HG03108 (cell line): ENCODE results near the gene NUTM2G.
"Not testable (repeated sequence)": the region's sequence is repeated elsewhere in the genome, so short reads cannot be mapped to it uniquely, and the experiment has no call there.

Experiments
- ATAC-seq: cut with Tn5 transposase; IDR thresholded peaks from one replicate; pipeline ENCODE4 v1.9.1; 2021; ENCODE audit warnings: moderate library complexity; ENCODE audit not compliant: unreplicated experiment

NUTM2G gene, protein sequence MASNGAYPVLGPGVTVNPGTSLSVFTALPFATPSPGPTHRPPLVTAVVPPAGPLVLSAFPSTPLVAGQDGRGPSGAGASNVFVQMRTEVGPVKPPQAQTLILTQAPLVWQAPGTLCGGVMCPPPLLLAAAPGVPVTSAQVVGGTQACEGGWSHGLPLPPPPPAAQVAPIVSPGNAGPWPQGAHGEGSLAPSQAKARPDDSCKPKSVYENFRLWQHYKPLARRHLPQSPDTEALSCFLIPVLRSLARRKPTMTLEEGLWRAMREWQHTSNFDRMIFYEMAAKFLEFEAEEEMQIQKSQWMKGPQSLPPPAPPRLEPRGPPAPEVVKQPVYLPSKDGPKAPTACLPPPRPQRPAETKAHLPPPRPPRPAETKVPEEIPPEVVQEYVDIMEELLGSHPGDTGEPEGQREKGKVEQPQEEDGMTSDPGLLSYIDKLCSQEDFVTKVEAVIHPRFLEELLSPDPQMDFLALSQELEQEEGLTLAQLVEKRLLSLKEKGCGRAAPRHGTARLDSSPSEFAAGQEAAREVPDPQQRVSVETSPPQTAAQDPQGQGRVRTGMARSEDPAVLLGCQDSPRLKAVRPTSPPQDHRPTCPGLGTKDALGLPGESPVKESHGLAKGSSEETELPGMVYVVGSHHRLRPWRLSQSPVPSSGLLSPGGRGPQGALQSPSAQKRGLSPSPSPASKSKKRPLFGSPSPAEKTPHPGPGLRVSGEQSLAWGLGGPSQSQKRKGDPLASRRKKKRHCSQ

DNA sequence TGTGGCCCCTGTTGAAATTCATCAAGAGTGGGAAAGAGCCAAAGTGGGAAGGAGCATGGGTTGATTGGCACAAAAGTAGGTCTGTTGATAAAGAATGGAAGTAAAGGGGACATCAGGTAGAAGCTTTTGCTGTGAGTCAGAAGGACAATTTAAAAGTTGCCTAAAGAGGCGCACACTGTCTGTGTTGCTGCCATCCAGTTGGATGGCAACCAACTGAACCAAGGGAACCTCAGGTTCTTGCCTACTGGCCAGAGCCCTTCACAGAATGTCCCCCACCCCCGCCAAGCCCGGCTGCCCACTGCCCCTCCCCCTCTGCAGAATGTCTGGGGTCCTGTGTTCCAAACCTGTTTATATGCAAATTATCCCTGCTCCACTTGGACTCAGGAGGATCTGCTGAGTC, at the start of gene NUTM2G:
Gene NUTM2G, plus strand, starts transcription at position 301 of the 400 bp plus-strand sequence. CDS start 182 bp downstream, outside the sequence.
- ATAC-seq = not testable (repeated sequence)

DNA sequence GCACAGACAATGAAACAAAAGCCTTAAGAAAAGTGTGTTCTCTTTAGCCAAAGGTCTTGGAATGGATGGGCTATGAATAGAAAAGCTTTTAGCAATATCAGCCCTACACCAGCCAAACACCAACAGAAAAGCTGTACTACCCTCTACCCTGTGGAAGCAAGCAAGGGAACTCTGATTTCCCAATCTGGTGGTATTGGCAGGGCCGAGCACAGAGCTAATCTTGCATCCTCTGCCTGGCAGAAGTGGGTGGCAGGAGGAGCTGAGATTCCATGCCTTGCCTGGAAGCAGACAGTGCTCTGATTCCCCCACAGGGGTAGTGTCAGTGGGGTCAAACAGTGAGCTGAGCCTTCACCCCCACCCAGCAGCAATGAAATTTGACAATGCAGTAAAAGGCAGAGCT, 44.7 kb upstream of the NUTM2G start:
- ATAC-seq = no peak

DNA sequence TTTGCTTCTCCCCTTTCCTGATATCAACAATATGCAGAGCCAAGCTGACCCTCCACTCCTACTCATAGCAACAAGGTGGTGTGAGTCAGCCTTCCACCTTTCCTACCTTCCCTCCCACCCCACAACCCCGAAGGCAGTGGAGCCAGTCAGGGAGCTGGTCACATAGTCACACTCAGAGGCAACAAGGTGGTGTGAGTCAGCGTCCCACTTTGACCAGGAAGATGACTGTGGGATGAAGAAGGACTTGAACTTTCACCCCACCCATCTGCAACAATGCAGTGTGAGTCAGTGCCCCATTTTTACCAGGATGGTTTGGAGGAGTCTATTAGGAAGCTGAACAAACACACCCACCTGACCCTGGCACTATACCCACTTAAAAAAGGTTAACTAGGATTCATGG, 44.2 kb upstream of the NUTM2G start:
- no peak for ATAC-seq

DNA sequence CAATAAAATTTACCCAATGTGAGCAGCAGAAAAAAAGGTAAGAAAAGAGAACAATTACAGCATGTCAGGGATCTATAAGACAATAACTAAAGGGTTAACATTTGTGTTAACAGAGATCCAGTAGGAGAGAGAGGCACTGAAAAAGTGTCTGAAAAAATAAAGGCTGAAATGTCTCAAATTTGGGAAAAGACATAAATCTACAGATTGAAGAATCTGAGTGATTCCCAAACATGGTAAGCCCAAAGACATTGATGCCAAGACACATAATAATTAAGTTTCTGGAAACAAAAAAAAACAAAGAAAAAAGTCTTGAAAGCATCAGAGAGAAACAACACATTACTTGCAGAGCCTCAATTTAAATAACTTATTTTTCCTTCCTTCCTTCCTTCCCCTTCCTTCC, 43.2 kb upstream of the NUTM2G start:
- no peak for ATAC-seq

DNA sequence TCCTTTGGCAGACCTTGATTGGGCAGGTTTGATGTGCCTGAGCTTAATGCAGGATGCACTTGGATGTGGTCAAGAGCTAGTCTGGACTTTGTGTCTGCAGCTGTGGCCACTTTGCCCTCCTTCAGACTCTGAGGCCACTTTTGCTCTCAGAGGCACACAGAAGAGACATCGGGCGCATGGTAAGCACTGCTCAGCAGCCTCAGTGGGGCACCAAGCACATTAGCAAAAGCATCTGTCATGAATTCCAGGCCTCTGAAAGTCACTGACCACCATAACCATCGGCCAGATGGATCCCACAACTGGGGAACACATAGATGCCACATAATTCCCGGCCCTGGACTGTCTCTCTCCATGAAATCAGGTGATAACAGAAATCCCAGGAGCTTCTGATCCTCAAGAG, 40.1 kb upstream of the NUTM2G start:
- ATAC-seq = no peak

DNA sequence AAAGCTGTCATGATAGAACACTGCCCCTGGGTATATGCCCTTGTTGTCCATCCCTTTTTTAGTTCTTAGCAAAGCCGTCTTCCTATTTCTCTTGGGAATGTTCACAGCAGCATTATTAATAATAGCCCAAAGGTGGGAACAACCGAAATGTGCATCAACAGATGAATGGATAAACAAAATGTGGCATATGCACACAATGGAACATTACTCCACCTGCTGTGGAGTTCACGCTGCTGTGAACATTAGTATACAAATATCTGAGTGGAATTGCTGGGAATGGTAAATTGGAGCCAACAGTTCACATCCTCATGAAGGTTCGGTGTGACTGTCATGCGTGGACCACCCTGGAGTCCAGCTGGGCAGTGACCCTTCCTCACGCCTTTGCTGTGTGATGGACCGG, 36.5 kb upstream of the NUTM2G start:
- ATAC-seq = no peak

DNA sequence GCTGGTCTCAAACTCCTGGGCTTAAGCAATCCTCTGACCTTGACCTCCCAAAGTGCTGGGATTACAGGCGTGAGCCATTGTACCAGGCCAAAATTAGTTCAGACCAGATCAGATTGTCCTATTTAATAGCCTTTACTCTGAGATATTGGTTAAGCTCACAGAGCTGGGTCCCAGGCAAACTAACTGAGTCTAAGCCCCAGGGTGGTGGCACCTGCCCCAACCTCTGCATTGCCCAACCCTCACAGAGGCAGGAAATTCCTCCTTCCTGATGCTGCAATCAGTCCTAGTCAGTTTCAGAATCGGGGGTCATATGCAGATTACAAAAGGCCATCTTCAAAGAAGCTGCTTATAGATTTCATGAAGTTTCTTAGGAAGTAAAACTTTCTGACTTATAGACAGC, 28.6 kb upstream of the NUTM2G start:
- not testable (repeated sequence) for ATAC-seq

DNA sequence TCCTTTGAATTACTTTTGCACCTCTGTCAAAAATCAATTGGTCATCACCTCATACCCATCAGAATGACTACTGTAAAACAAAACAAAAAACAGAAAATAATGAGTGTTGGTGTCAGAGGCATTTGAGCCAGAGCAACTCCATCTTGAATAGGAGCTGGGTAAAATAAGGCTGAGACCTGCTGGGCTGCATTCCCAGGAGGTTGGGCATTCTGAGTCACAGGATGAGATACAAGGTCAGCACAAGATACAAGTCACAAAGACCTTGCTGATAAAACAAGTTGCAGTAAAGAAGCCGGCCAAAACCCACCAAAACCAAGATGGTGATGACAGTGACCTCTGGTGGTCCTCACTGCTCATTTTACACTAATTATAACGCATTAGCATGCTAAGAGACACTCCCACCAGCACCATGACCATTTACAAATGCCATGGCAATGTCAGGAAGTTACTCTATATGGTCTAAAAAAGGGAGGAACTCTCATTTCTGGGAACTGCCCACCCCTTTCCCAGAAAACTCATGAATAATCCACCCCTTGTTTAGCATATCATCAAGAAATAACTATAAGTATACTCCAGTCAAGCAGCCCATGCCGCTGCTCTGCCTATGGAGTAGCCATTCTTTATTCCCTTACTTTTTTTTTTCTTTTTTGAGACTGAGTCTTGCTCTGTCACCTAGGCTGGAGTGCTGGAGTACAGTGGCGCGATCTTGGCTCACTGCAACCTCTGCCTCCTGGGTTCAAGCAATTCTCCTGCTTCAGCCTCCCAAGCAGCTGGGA, 23.5 kb upstream of the NUTM2G start:
- ATAC-seq = not testable (repeated sequence)

DNA sequence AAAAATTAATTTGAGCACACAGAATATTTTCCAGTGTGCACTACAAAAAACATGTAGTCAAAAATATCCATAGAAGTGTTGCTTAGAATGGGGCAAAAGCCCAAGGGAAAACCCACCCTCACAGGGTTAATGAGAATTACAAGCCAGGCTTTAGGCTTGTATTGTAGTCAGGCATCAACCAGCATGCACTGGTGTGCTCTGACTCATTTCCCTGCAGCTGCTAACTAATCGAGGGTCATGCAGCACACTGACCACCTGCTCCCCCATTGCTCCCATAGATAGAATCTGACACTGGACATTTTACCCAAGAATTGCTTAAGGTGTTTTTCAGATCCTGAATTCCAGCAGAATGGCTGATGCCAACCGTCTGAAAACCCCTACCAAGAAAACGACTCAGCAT, 20.2 kb upstream of the NUTM2G start:
- not testable (repeated sequence) for ATAC-seq

DNA sequence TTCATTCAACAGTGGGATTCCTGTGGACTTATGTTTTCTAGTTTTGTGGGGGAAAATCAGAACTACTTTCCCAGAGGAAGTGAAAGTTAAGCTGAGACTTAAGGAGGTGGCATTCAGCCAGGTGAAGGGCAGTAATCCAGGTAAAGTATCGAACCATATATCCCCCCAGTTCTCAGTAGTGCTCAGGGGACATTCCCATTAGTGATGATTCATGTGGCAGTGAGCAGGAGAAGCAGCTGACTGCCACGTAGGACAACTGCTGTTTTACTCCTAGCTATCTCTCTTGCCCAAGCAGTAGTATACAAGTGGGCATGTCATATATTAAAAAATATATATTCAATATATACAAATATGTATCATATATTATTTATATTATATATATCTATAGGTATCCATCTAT, 13.1 kb upstream of the NUTM2G start:
- ATAC-seq = not testable (repeated sequence)

DNA sequence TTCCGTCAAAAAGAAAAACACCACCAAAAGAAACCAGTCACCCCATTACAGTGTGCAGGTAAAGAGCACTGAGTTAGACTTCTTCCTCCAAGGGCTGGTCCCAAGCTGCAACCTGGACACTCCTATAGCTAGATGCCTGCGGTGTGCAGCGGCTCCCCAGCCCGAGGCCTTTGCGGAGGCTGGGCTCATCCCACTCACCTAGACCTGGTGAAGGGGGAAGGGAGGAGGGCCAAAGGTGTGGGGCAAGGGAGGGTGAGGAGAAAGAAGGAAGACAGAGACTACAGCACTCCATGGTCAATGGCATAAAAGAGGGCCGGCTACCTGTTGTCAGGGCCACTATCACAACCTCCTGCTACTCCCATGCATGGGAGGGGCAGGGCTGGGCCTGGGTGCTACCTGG, 12.1 kb upstream of the NUTM2G start:
- ATAC-seq = not testable (repeated sequence)

DNA sequence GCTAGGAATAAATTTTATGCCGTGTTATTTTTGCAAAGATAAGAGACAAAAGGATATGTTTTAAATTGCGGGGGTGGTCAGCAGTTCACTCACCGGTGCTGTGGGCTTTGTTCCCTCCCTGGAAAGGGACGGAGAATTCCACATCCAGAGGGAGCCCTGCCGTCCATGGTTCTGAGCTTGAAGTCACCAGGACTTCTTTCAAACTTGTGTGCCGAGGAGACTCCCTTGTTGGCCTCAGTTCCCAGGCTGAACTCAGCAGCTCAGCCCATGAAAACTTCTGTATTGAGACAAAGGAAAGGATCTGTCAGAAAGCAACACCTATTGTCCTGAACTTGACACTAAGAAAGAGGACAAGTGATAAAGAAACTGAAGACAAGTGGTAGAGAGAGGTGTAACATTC, 10.1 kb upstream of the NUTM2G start:
- ATAC-seq = not testable (repeated sequence)

DNA sequence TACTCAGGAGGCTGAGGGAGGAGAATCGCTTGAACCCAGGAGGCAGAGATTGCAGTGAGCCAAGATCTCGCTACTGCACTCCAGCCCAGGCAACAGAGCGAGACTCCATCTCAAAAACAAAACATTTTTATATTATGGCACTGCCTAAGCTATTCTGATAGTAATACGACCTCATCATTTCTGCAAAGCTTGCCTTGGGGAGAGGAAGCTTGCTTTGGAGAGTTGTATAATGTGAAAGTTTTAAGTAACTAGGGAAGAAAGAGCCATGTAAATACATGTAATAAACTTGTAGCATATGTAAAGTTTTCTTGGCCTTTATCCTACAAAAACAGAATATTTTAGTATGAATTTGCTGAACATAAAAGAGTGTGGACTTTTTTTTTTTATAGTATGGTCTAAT, 7.8 kb upstream of the NUTM2G start:
- ATAC-seq = not testable (repeated sequence)

DNA sequence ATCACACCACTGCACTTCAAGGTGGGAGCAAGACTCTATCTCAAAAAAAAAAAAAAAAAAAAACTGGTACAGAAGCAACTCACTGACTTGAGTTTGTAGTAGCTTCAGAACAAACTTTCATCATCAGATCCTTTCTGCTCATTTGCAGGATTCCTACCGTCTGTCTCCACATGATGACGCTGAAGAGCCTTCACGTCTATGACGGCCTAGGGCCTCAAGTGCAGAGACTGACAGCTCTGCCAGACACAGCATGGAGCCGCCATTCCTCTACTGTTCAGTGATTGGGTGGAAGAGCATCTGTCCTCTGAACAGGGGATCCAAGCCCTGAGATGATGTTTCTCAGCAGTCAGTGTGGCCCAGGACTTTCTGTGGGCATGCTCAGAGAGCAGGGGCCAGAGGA, 3.1 kb upstream of the NUTM2G start:
- not testable (repeated sequence) for ATAC-seq

DNA sequence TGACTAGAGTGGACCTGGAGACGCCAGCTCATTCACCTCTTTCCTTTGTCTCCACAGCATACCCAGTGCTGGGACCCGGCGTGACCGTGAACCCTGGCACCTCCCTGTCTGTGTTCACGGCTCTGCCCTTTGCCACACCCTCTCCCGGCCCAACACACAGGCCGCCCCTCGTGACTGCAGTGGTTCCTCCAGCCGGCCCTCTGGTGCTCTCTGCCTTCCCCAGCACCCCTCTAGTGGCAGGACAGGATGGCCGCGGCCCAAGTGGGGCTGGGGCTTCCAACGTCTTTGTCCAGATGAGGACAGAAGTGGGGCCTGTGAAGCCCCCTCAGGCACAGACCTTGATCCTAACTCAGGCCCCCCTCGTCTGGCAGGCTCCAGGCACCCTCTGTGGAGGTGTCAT, 3.0 kb downstream of the NUTM2G start:
- ATAC-seq = not testable (repeated sequence)

DNA sequence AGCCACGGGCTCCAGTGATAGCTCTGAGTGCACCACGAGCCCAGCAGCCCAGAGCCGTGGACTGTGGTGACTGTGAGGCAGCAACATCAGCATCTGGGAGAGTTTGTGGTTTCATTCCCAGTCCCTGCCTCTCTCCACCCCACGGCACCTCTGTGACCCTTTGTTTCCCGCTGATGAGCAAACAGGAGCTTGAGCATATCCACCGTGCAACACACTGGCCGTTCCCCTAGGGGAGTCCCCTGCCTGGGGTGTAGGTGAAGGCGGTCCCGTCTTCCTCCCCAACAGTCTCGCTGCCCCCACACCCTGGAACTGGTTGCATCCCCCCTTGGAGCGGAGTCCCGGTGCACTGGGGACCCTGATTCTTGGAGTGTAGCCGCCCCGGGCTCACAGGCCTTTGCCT, 5.5 kb downstream of the NUTM2G start:
- not testable (repeated sequence) for ATAC-seq

DNA sequence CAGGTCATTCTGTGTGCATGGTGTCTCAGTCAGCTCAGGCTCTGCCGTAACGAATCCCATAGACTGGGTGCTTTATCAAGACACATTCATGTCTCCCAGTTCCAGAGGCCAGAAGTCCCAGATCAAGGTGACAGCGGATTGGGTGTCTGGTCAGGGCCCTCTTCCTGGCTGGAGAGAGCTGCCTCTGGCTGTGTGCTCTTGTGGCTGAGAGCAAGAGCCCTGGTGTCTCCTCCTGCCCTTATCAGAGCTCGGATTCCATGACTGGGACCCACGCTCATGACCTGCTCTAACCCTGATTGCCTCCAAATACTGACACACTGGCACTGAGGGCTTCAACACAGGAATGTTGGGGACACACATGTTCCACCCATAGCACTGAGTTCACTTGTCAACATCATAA, 6.1 kb downstream of the NUTM2G start:
- not testable (repeated sequence) for ATAC-seq

DNA sequence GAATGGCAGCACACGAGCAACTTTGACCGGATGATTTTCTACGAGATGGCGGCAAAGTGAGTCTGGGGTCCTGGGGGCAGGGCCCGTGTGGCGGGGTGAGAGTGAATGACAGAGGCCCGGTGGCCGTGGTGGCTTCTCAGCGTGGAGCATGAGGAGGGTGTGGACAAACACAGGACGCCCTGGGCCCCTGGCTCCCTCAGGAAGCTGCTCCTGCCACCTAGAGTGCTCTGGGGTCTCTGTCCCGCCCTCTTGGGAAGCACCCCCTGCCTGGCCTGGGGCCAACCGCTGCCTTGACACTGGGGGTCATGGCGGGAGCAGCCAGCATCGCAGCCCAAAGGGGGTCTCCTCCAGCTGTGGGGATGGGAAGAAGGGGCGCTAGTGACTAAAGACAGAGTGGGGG, 6.8 kb downstream of the NUTM2G start:
- ATAC-seq = not testable (repeated sequence)

DNA sequence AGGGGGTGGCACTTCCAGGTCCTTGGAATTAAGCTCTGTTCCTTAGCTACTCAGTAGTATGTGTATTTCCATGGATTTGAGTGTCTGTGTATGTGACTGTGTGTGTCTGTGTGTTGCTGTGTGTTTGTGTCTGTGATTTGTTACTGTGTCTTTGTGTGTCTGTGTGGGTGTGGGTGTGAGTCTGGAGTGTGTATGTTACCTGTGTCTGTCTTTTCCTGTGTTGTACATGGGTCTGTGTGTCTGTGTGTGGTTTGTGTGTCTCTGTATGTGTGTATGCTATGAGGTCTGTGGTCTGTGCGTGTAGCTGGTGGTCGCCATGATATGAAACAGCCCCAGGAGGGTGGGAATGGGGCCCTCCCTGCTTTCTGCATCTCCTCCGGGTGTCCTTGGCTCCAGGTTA, 8.8 kb downstream of the NUTM2G start:
- ATAC-seq = not testable (repeated sequence)

DNA sequence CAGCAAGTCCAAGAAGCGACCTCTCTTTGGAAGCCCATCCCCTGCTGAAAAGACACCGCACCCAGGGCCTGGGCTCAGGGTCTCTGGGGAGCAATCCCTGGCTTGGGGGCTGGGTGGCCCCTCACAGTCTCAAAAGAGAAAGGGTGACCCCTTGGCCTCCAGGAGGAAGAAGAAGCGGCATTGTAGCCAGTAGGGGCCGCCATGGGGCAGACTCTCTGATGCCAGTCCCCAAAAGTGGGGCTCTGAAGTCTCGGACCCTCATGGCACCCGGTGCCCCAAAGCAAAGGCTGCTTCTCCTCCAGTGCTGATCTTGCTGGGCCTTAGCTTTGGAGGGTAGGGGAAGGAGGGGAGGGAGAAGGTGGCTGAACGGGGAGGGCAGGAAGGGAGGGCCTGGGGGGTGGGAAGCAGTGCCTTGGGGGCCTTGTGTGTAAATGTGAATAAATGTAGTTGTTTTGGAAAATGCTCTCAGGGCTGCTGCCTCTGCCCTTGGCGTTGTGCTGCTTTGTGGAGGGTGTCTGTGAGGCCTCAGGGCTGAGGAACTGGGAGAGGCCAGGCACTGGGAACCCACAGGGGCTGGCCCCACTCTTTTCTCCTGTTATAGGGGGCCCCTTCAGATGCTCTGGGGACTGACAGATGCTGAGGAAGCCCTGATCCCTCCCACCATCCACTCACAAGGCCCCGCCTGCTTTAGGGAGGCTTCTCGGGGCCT, 10.5 kb downstream of the NUTM2G start:
- ATAC-seq = not testable (repeated sequence)

DNA sequence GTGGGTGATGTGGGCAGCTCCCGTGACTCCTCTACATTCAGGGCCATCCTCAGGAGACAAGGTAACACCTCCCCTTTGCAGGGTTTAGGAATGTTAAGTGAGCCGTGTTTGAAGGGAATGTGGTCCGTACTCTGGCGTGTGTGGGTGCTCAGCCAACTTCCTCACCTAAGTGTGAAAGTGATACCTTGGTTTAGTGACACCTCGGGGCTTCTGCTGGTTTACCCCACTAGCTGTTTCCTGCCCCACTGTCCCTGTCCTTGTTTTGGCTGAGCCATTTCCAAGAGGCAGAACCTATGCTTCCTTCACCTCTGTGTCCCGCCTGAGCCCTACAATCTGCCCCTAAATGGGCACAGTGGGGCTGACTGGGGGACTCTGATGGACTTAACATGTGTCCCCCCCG, 12.3 kb downstream of the NUTM2G start:
- ATAC-seq = peak; percentile 57
